Globus pallidus (tissue), 1 donor: ENCODE measurements around the gene TRMT2B.
"Not testable (repeated sequence)": the region's sequence is repeated elsewhere in the genome, so short reads cannot be mapped to it uniquely, and the experiment has no call there.

Experiments
- DNase-seq: peaks from one replicate; pipeline ENCODE4 v3.0.0-alpha.2; 2015; ENCODE audit warnings: low spot score

Gene TRMT2B

GRCh38 chrX:101051549-101052302 lies at the start of gene TRMT2B:
Gene TRMT2B, minus strand, starts transcription at chrX:101052111. Its CDS starts 9,822 bp downstream, at chrX:101042289.
- peak; percentile 66 for DNase-seq

GRCh38 chrX:101097546-101098453 lies 45.9 kb upstream of the TRMT2B start, which contains the start of gene CENPI:
Gene CENPI, plus strand, starts transcription at chrX:101098204. Its CDS starts 2,867 bp downstream, at chrX:101101071.
- DNase-seq = peak; percentile 89

- DNase-seq = no peak
These were observed 39.9 kb upstream of the TRMT2B start for GRCh38 chrX:101091817-101092216.

- DNase-seq = no peak
These were observed 29.3 kb upstream of the TRMT2B start for GRCh38 chrX:101081231-101081630.

GRCh38 chrX:101080326-101081124 lies 28.6 kb upstream of the TRMT2B start:
- no peak for DNase-seq

GRCh38 chrX:101079736-101080270 lies 27.9 kb upstream of the TRMT2B start:
- no peak for DNase-seq

GRCh38 chrX:101078716-101079598 lies 27.0 kb upstream of the TRMT2B start, which contains the start of gene TMEM35A:
Gene TMEM35A, plus strand, starts transcription at chrX:101078879. Its CDS starts 124 bp downstream, at chrX:101079003.
- no peak for DNase-seq

GRCh38 chrX:101071582-101071981 lies 19.7 kb upstream of the TRMT2B start:
- DNase-seq = no peak

GRCh38 chrX:101062176-101062575 lies 10.3 kb upstream of the TRMT2B start:
- DNase-seq = no peak

- no peak for DNase-seq
These were observed 5.3 kb upstream of the TRMT2B start for GRCh38 chrX:101057093-101057714.

- not testable (repeated sequence) for DNase-seq
These were observed 4.6 kb upstream of the TRMT2B start for GRCh38 chrX:101056551-101056950.

GRCh38 chrX:101051153-101051548 lies 760 bp downstream of the TRMT2B start:
- no peak for DNase-seq

- DNase-seq = no peak
These were observed 11.7 kb downstream of the TRMT2B start for GRCh38 chrX:101040197-101040596.

GRCh38 chrX:101037231-101037630 lies 14.7 kb downstream of the TRMT2B start:
- DNase-seq = no peak

GRCh38 chrX:101029665-101030064 lies 22.2 kb downstream of the TRMT2B start:
- no peak for DNase-seq

- DNase-seq = no peak
These were observed 23.3 kb downstream of the TRMT2B start for GRCh38 chrX:101028562-101028961.

GRCh38 chrX:101025126-101025525 lies 26.8 kb downstream of the TRMT2B start:
- no peak for DNase-seq

- DNase-seq = no peak
These were observed 29.9 kb downstream of the TRMT2B start for GRCh38 chrX:101022020-101022419.

- not testable (repeated sequence) for DNase-seq
These were observed 39.9 kb downstream of the TRMT2B start for GRCh38 chrX:101012031-101012430.

GRCh38 chrX:101009090-101009489 lies 42.8 kb downstream of the TRMT2B start:
- no peak for DNase-seq
